K562 (cell line): ENCODE results near the gene CHCHD1. TPM values are rescaled to one million over a fixed set of nuclear protein-coding genes. Genes with fewer than 3 reads are reported as not detected.

ENCODE experiments used
- AFF4 ChIP-seq: sonication (generic); formaldehyde crosslinking; IDR thresholded peaks from 2 replicates; pipeline ENCODE4 v1.8.0; 2023; ENCODE audit warnings: mild to moderate bottlenecking, missing genetic modification reagents
- ATF7 ChIP-seq: fragments of 450-650 bp; IDR thresholded peaks from 2 replicates; pipeline ENCODE4 v1.7.1; 2014; ENCODE audit warnings: mild to moderate bottlenecking, moderate library complexity
- BCL6 ChIP-seq: fragments of 250-450 bp; sonication (Bioruptor Pico); IDR thresholded peaks from 2 replicates; pipeline ENCODE4 v1.4.0; 2020
- BRCA1 ChIP-seq, 2 experiments: fragments of 450-650 bp in 1 of 2; sonication (generic) in 1 of 2; formaldehyde crosslinking in 1 of 2; IDR thresholded peaks; 2 replicates each; pipeline versions ENCODE4 v1.5.0 to v1.6.1; 2017 to 2020; ENCODE audit warnings: mild to moderate bottlenecking in 1 of 2, missing genetic modification reagents in 1 of 2
- HMBOX1 ChIP-seq: sonication (generic); IDR thresholded peaks from 2 replicates; pipeline ENCODE4 v1.6.1; 2016
- SREBF1 ChIP-seq: fragments of 150-350 bp; IDR thresholded peaks from 2 replicates; pipeline ENCODE4 v1.6.1; 2014; ENCODE audit warnings: antibody characterized with exemption, low read depth, low read length, borderline replicate concordance
- SREBF2 ChIP-seq: sonication (generic); formaldehyde crosslinking; IDR thresholded peaks from 2 replicates; pipeline ENCODE4 v1.4.0; 2020; ENCODE audit warnings: mild to moderate bottlenecking, missing genetic modification reagents
- STAT5A ChIP-seq: IDR thresholded peaks from 2 replicates; pipeline ENCODE4 v1.6.1; 2012; ENCODE audit warnings: low read length, inconsistent platforms, borderline replicate concordance
- TGIF2 ChIP-seq: sonication (generic); formaldehyde crosslinking; IDR thresholded peaks from 2 replicates; pipeline ENCODE4 v1.8.1; 2022; ENCODE audit warnings: mild to moderate bottlenecking, missing genetic modification reagents, moderate library complexity
- TOE1 ChIP-seq, 2 experiments: fragments of 450-650 bp in 1 of 2; sonication (generic) in 1 of 2; formaldehyde crosslinking in 1 of 2; IDR thresholded peaks; 2 replicates each; pipeline versions ENCODE4 v1.7.1 to v1.8.0; 2016 to 2022; ENCODE audit warnings: borderline replicate concordance in 2 of 2, mild to moderate bottlenecking in 2 of 2, antibody characterized with exemption in 1 of 2, inconsistent platforms in 1 of 2, low read depth in 1 of 2, missing genetic modification reagents in 1 of 2, moderate library complexity in 1 of 2
- ZBTB49 ChIP-seq: sonication (generic); formaldehyde crosslinking; IDR thresholded peaks from 2 replicates; pipeline ENCODE4 v1.8.0; 2022; ENCODE audit warnings: missing genetic modification reagents, mild to moderate bottlenecking, borderline replicate concordance
- ZC3H4 ChIP-seq: sonication (generic); formaldehyde crosslinking; IDR thresholded peaks from 2 replicates; pipeline ENCODE4 v1.9.0; 2021; ENCODE audit warnings: missing genetic modification reagents, borderline replicate concordance
- ZNF507 ChIP-seq: conservative IDR thresholded peaks from 2 replicates; pipeline ENCODE4 v1.6.1; 2017; ENCODE audit warnings: missing genetic modification characterization, missing compliant biosample characterization
- ZNF644 ChIP-seq: fragments of 200-800 bp; sonication (Bioruptor generic); IDR thresholded peaks from 2 replicates; pipeline ENCODE4 v1.6.1; 2016; ENCODE audit warnings: low read depth, missing genetic modification characterization, missing compliant biosample characterization
- ZNF699 ChIP-seq: fragments of 250-450 bp; sonication (Bioruptor Pico); IDR thresholded peaks from 2 replicates; pipeline ENCODE4 v1.8.0; 2021; ENCODE audit warnings: mild to moderate bottlenecking, moderate library complexity; ENCODE audit not compliant: insufficient replicate concordance
- polyA plus RNA-seq, 8 experiments: library from polyadenylated mRNA; depleted of rRNA in 4 of 8; stranded (reverse) in 5 of 8; unstranded in 3 of 8; fragments of >200 nt; fragmentation: Nextera tagmentation in 2 of 8; fragmentation: Illumina TruSeq in 1 of 8; extraction: Ambion mirVana in 2 of 8; extraction: Trizol in 1 of 8; gene quantifications; 2 replicates each; pipeline versions ENCODE4 v1.2.1 to v1.2.3, GENCODE V29; 2011 to 2014; ENCODE audit warnings: inconsistent platforms in 1 of 8, missing spikeins in 1 of 8
- total RNA-seq, 7 experiments: library from RNA; depleted of rRNA in 6 of 7; stranded (reverse); fragments of >200 nt in 6 of 7; fragmentation: Illumina TruSeq in 2 of 7; extraction: Trizol in 2 of 7; gene quantifications; 2 replicates each; pipeline versions ENCODE4 v1.2.1 to v1.2.3, GENCODE V29; 2011 to 2021; ENCODE audit warnings: low replicate concordance in 1 of 7

The CHCHD1 gene
- total and polyA plus RNA-seq, 9 of the 15 experiments (the other 6 are each of a cell fraction or from before 2014, with no cell fraction given), result 52.9 to 126 (median 83.4) TPM

GRCh38 chr10:73781879-73782748 is at the start of gene CHCHD1 (continued):
- TF ChIP-seq HMBOX1, result no peak
- TF ChIP-seq TOE1 (IDR thresholded peaks at IDR 0.05; ENCODE audit: borderline replicate concordance), result peak; percentile 50; the same call in 1 of the 2 replicates
- peak; percentile 55; the same call in 1 of the 2 replicates for TF ChIP-seq TOE1 (CRISPR knock-in tag; IDR thresholded peaks at IDR 0.05; ENCODE audit: borderline replicate concordance, low read depth)
- 0 out of 2 replicates have a peak, but pooled peaks have one; percentile 72 for TF ChIP-seq TGIF2 (CRISPR knock-in tag)
- TF ChIP-seq SREBF1, result no peak
- TF ChIP-seq ZNF699 (CRISPR knock-in tag), result no peak
- no peak for TF ChIP-seq ZC3H4
- TF ChIP-seq STAT5A, result no peak
- TF ChIP-seq BCL6 (CRISPR knock-in tag), result no peak
- no peak for TF ChIP-seq ZBTB49 (CRISPR knock-in tag)
- no peak for TF ChIP-seq BRCA1 (IDR thresholded peaks at IDR 0.05)
- TF ChIP-seq BRCA1 (CRISPR knock-in tag; IDR thresholded peaks at IDR 0.05), result no peak
- no peak for TF ChIP-seq ZNF644 (tag)
- peak; percentile 82 for TF ChIP-seq ATF7
- no peak for TF ChIP-seq ZNF507 (tag)
- peak; percentile 69; the same call in 1 of the 2 replicates for TF ChIP-seq SREBF2 (CRISPR knock-in tag)
- TF ChIP-seq AFF4 (CRISPR knock-in tag), result peak; percentile 52; the same call in 1 of the 2 replicates
